H1 (cell line): ENCODE measurements around the gene ZNF302. TPM values are rescaled to one million over a fixed set of nuclear protein-coding genes. Genes with fewer than 3 reads are reported as not detected.

Experiments used
- ATF3 ChIP-seq: IDR thresholded peaks from 2 replicates; pipeline ENCODE4 v1.6.1; 2011; ENCODE audit warnings: low read depth, mild to moderate bottlenecking, low read length; ENCODE audit not compliant: insufficient read depth
- BCL11A ChIP-seq, 2 experiments: IDR thresholded peaks; one replicate each; pipeline ENCODE4 v1.6.1; 2011; ENCODE audit warnings: low read depth in 2 of 2, low read length in 2 of 2, mild to moderate bottlenecking in 2 of 2
- CHD1 ChIP-seq: IDR thresholded peaks from 2 replicates; pipeline ENCODE4 v1.6.1; 2012; ENCODE audit warnings: low read depth, low read length, improper control_type of control experiment
- CREB1 ChIP-seq: IDR thresholded peaks from 2 replicates; pipeline ENCODE4 v1.6.1; 2012; ENCODE audit warnings: inconsistent platforms
- CTCF ChIP-seq, 3 experiments: IDR thresholded peaks; 1 replicate in 2 of 3; 2 replicates in 1 of 3; pipeline versions ENCODE4 v1.5.1 to v1.6.1; 2011; ENCODE audit warnings: low read length in 3 of 3, mild to moderate bottlenecking in 3 of 3, inconsistent platforms in 2 of 3, low read depth in 1 of 3, moderate library complexity in 1 of 3; ENCODE audit not compliant: insufficient read depth in 1 of 3; ENCODE audit errors: control extremely low read depth in 1 of 3
- EGR1 ChIP-seq: IDR thresholded peaks from 2 replicates; pipeline ENCODE4 v1.6.1; 2011; ENCODE audit warnings: low read depth, low read length, borderline replicate concordance
- FOSL1 ChIP-seq: IDR thresholded peaks from 2 replicates; pipeline ENCODE4 v1.6.1; 2011; ENCODE audit warnings: mild to moderate bottlenecking, low read depth, low read length, moderate library complexity; ENCODE audit not compliant: insufficient read depth
- MAFK ChIP-seq: IDR thresholded peaks from 2 replicates; pipeline ENCODE4 v1.6.1; 2012; ENCODE audit warnings: low read depth, mild to moderate bottlenecking, improper control_type of control experiment, low read length
- RBBP5 ChIP-seq: IDR thresholded peaks from 2 replicates; pipeline ENCODE4 v1.7.1; 2012; ENCODE audit warnings: low read depth, mild to moderate bottlenecking, inconsistent platforms, low read length, moderate library complexity, borderline replicate concordance
- TAF7 ChIP-seq: optimal IDR thresholded peaks from 2 replicates; pipeline ENCODE3; 2011; ENCODE audit warnings: low read depth, mild to moderate bottlenecking, inconsistent platforms, low read length, moderate library complexity, borderline replicate concordance
- polyA plus RNA-seq, 7 experiments: library from polyadenylated mRNA; depleted of rRNA in 3 of 7; stranded (reverse) in 5 of 7; unstranded in 2 of 7; fragments of >200 nt in 5 of 7; fragments of 200-250 nt in 2 of 7; gene quantifications; 1 replicate in 5 of 7; 2 replicates in 1 of 7; 4 replicates in 1 of 7; pipeline versions ENCODE4 v1.2.1 to v1.2.3, GENCODE V29; 2011 to 2013; ENCODE audit warnings: missing spikeins in 2 of 7, mixed read lengths in 2 of 7
- total RNA-seq: library from RNA; stranded (reverse); fragmentation: NEBNext Ultra II Directional; extraction: Animal tissue kit (Norgen Biotek cat#: 25700); gene quantifications from 2 replicates; pipeline ENCODE4 v1.2.1, GENCODE V29; 2021

ZNF302 gene
- total and polyA plus RNA-seq, 2 of the 8 experiments (the other 6 are each of a cell fraction or from before 2014, with no cell fraction given) = 9.1 to 20.4 TPM

GRCh38 chr19:34731019-34731829 lies 53.7 kb downstream of the ZNF302 start (continued):
- no peak for TF ChIP-seq ATF3
- TF ChIP-seq EGR1 = no peak
- TF ChIP-seq CHD1 = no peak
- TF ChIP-seq FOSL1 = no peak
- no peak for TF ChIP-seq BCL11A (IDR thresholded peaks at IDR 0.05; ENCODE audit: low read depth in 2 of 2, low read length in 2 of 2)
- no peak for TF ChIP-seq CREB1
- no peak for TF ChIP-seq MAFK
- no peak for TF ChIP-seq CTCF (IDR thresholded peaks at IDR 0.05; ENCODE audit: control extremely low read depth in 1 of 3, insufficient read depth in 1 of 3, low read depth in 1 of 3, low read length in 3 of 3)
- TF ChIP-seq TAF7 = no peak
- TF ChIP-seq RBBP5 = no peak
